Mononuclear cell (primary cell): ENCODE results near the gene ETFDH. TPM values are rescaled to one million over a fixed set of nuclear protein-coding genes. Genes with fewer than 3 reads are reported as not detected.

Experiments used
- H3K27me3 ChIP-seq: 2 replicates; pipeline ENCODE4 v1.6.0; 2011; ENCODE audit warnings: low read length, control low read depth; ENCODE audit not compliant: insufficient read depth
- H3K4me1 ChIP-seq: 2 replicates; pipeline ENCODE4 v1.5.1; 2011; ENCODE audit warnings: mild to moderate bottlenecking, low read length, control low read depth; ENCODE audit not compliant: insufficient read depth
- H3K4me3 ChIP-seq: 2 replicates; pipeline ENCODE4 v1.5.1; 2011; ENCODE audit warnings: mild to moderate bottlenecking, low read length, moderate library complexity
- H3K9me3 ChIP-seq: 2 replicates; pipeline ENCODE4 v1.5.1; 2011; ENCODE audit warnings: low read depth, mild to moderate bottlenecking, control low read depth, low read length
- total RNA-seq: library from RNA; depleted of rRNA; stranded (reverse); fragments of >200 nt; gene quantifications from one replicate; pipeline ENCODE4 v1.2.3, GENCODE V29; 2012

Gene ETFDH
- total RNA-seq, 1 donor = 16.7 TPM

DNA sequence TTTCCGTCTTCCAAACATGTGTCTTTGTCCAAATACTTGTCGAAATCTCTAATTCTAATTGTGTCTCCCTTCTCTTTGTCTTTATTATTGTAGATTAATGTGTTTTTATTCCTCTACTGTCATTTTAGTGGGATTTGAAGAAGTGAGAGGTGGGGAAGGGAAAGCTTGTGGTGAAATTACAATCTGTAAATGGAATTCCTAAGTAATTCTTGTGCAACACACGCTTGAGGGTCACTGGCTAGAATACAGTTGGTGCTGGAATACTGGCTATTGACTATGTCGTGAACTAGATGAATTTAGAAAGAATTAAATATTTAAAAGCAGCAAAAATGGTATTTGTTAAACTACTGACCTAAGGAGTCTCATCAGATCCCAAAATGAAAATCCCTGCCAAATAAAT, 86.0 kb downstream of the ETFDH start:
- H3K27me3 ChIP-seq = peaks cover 15% of the 10 kb centered on the region
- no peaks in the 10 kb centered on the region for H3K4me1 ChIP-seq
- no peaks in the 10 kb centered on the region for H3K9me3 ChIP-seq
- no peak overlapping the region for H3K4me3 ChIP-seq

- H3K4me1 ChIP-seq = no peaks in the 10 kb centered on the region
- peaks cover 15% of the 10 kb centered on the region for H3K27me3 ChIP-seq
- no peak overlapping the region for H3K4me3 ChIP-seq
- no peaks in the 10 kb centered on the region for H3K9me3 ChIP-seq
Measured at GRCh38 chr4:158758703-158759102, 86.6 kb downstream of the ETFDH start.

Other genes starting within 250 kb of the ETFDH start
- gene RXFP1, start 150.4 kb upstream of the ETFDH start, total RNA-seq = not detected
- gene C4orf46, start 409 bp upstream of the ETFDH start, total RNA-seq = 14.9 TPM
- 9.6 TPM for gene PPID, start 51.1 kb downstream of the ETFDH start, total RNA-seq
- 30.9 TPM for gene FNIP2, start 96.7 kb downstream of the ETFDH start, total RNA-seq